GM12878 (cell line): ENCODE data around the gene TYW1. TPM values are rescaled to one million over a fixed set of nuclear protein-coding genes. Genes with fewer than 3 reads are reported as not detected.
A peak's percentile ranks its signal among the peaks of the same experiment; 100 is the strongest.
"Not testable (repeated sequence)": the region's sequence is repeated elsewhere in the genome, so short reads cannot be mapped to it uniquely, and the experiment has no call there.

ENCODE experiments used
- ATAC-seq: fragments of 200-7000 bp; cut with Tn5 transposase; 3 replicates; pipeline ENCODE4 v1.9.1; 2020; ENCODE audit warnings: mild to moderate bottlenecking, moderate library complexity
- BruUV-seq: library from RNA; stranded (reverse); fragments of 400-500 nt; replicated peaks from 2 replicates; lab custom pipeline; 2021; lab: Mats Ljungman, UMichigan
- CTCF ChIA-PET: fragments of 300-600 bp; sonication (Branson Sonifier 250); formaldehyde crosslinking; extraction: SDS; loops from one replicate; lab custom pipeline; 2021; ENCODE audit warnings: inconsistent platforms; lab: Yijun Ruan, JAX
- POLR2A ChIA-PET: fragments of 350-600 bp; formaldehyde crosslinking; extraction: SDS; loops from one replicate; lab custom pipeline; 2021; ENCODE audit warnings: inconsistent platforms; lab: Charles Lee
- RAD21 ChIA-PET: fragments of 300-600 bp; sonication (Branson Sonifier 250); formaldehyde crosslinking; loops from one replicate; lab custom pipeline; 2023; ENCODE audit warnings: antibody characterized with exemption; ENCODE audit not compliant: unreplicated experiment; lab: Charles Lee
- SMC1A ChIA-PET: fragments of 300-600 bp; sonication (Branson Sonifier 250); formaldehyde crosslinking; loops from one replicate; lab custom pipeline; 2023; ENCODE audit not compliant: unreplicated experiment, uncharacterized antibody; lab: Charles Lee
- DNase-seq: peaks from one replicate; pipeline ENCODE4 v3.0.0-alpha.2; 2011; ENCODE audit warnings: low read depth, low spot score
- FAIRE-seq: peaks from 3 replicates; lab custom pipeline; 2011; peaks lifted over from hg19 to GRCh38; lab: Jason Lieb, UNC
- H2AFZ ChIP-seq: 2 replicates; pipeline ENCODE4 v1.6.0; 2011; ENCODE audit warnings: low read depth, low read length, control low read depth; ENCODE audit not compliant: control insufficient read depth
- H3K27ac ChIP-seq: 2 replicates; pipeline ENCODE4 v1.5.1; 2011; ENCODE audit warnings: control low read depth; ENCODE audit not compliant: control insufficient read depth, insufficient read depth
- H3K27me3 ChIP-seq, 2 experiments: replicated peaks in 1 of 2; 2 replicates each; pipeline versions ENCODE4 v1.6.0 to v1.6.1; 2011; ENCODE audit warnings: low read length in 1 of 2; ENCODE audit not compliant: control insufficient read depth in 2 of 2, insufficient read depth in 2 of 2
- H3K36me3 ChIP-seq, 2 experiments: 2 replicates each; pipeline ENCODE4 v1.5.1; 2011; ENCODE audit warnings: low read length in 1 of 2; ENCODE audit not compliant: control insufficient read depth in 2 of 2, insufficient read depth in 2 of 2
- H3K4me1 ChIP-seq: 2 replicates; pipeline ENCODE4 v1.6.1; 2011; ENCODE audit warnings: mild to moderate bottlenecking, low read length, moderate library complexity, mixed read lengths; ENCODE audit not compliant: control insufficient read depth, insufficient read depth
- H3K4me2 ChIP-seq: 2 replicates; pipeline ENCODE4 v1.6.0; 2011; ENCODE audit warnings: control low read depth; ENCODE audit not compliant: control insufficient read depth, insufficient read depth
- H3K4me3 ChIP-seq: fragments of 200-600 bp; sonication (generic); 2 replicates; pipeline ENCODE4 v1.5.1; 2016
- H3K79me2 ChIP-seq: 2 replicates; pipeline ENCODE4 v1.6.0; 2011; ENCODE audit warnings: low read length; ENCODE audit not compliant: control insufficient read depth, insufficient read depth
- H3K9ac ChIP-seq: 2 replicates; pipeline ENCODE4 v1.8.0; 2011; ENCODE audit warnings: low read length, control low read depth, mixed read lengths; ENCODE audit not compliant: control insufficient read depth, insufficient read depth
- H3K9me3 ChIP-seq: replicated peaks from 3 replicates; pipeline ENCODE4 v1.5.1; 2011; ENCODE audit warnings: mild to moderate bottlenecking, low read length; ENCODE audit not compliant: control insufficient read depth, insufficient read depth
- H4K20me1 ChIP-seq: 2 replicates; pipeline ENCODE4 v1.6.0; 2011; ENCODE audit not compliant: control insufficient read depth, insufficient read depth
- NFIC ChIP-seq: IDR thresholded peaks from 2 replicates; pipeline ENCODE4 v1.6.1; 2012; ENCODE audit warnings: low read depth, mild to moderate bottlenecking, inconsistent platforms, low read length, moderate library complexity
- WGBS: methylation state at CpG from one replicate; pipeline ENCODE4 v1.1.6; 2016; ENCODE audit warnings: low lambda C conversion rate; ENCODE audit not compliant: insufficient replicate concordance, insufficient coverage; ENCODE audit errors: missing lambda C conversion rate; 5-methylcytosine and 5-hydroxymethylcytosine counted together
- in situ Hi-C: fragments of 300-500 bp; cut with MboI; formaldehyde crosslinking; loops from 9 replicates; pipeline ENCODE4 v1.14.3; 2018; ENCODE audit warnings: mixed read lengths
- intact Hi-C: fragments of 100-400 bp; cut with micrococcal nuclease; formaldehyde crosslinking; loops from one replicate; pipeline ENCODE4 v1.14.2; 2022; ENCODE audit not compliant: unreplicated experiment
- polyA plus RNA-seq, 11 experiments: library from polyadenylated mRNA; depleted of rRNA in 4 of 11; unstranded in 6 of 11; stranded (reverse) in 5 of 11; fragments of >200 nt; fragmentation: Nextera tagmentation in 4 of 11; fragmentation: Illumina TruSeq in 1 of 11; extraction: Ambion mirVana in 4 of 11; extraction: Trizol in 1 of 11; gene quantifications; 1 replicate in 1 of 11; 2 replicates in 10 of 11; pipeline versions ENCODE4 v1.2.1 to v1.2.3, GENCODE V29; 2011 to 2016; ENCODE audit warnings: inconsistent platforms in 2 of 11, missing spikeins in 2 of 11, low read depth in 1 of 11
- total RNA-seq, 4 experiments: library from RNA; depleted of rRNA in 3 of 4; stranded (reverse); fragments of >200 nt in 3 of 4; fragmentation: Illumina TruSeq in 1 of 4; extraction: Trizol in 1 of 4; gene quantifications; 2 replicates each; pipeline versions ENCODE4 v1.2.1 to v1.2.3, GENCODE V29; 2013 to 2021

The TYW1 gene
- total and polyA plus RNA-seq, 10 of the 15 experiments (the other 5 are each of a cell fraction or from before 2014, with no cell fraction given) = 11.3 to 29.0 (median 18.4) TPM

DNA sequence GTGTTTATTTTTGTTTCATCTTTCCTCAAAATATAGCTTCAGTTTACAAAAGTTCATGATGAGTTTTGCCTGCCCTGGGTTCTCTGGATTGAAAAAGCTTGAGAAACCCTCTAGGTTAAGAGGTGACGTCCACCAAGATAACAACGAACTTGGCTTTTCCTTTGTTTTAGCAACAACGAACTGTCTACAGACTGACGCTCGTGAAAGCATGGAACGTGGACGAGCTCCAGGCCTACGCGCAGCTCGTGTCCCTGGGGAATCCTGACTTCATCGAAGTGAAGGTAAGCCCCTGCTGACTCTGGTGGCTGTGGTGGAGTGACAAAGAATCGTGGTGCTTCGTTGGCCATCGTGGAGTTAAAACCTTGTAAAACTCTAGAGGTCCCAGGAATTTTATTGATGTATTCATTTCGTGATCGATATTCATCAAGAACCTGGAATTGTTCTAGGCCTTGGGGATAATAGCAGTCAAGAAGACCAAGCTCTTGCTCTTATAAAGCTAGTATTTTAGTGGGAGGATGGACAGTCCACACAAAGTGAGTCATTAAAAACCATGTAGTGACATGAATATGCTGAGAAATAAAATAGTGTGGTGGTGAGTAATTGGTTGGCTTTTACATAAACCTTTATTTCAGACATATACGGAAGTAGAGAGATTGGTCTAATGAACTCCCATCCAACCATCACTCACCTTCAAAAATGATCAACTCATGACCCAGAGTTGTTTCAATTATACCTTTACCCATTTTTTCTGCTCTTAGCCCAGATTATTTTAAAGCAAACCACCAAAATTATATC is 186.5 kb downstream of the TYW1 start:
- H2AFZ ChIP-seq, H3K27ac ChIP-seq, H3K79me2 ChIP-seq, BruUV-seq, ATAC-seq, H3K4me3 ChIP-seq, FAIRE-seq, DNase-seq, H3K9me3 ChIP-seq, RAD21 ChIA-PET, CTCF ChIA-PET, H4K20me1 ChIP-seq, H3K4me2 ChIP-seq, H3K36me3 ChIP-seq, SMC1A ChIA-PET, POLR2A ChIA-PET, H3K27me3 ChIP-seq, H3K9ac ChIP-seq, intact Hi-C loops, H3K4me1 ChIP-seq, in situ Hi-C loops: not testable (repeated sequence)
- WGBS = 90% methylated on average over 14 of the region's 17 CpGs

DNA sequence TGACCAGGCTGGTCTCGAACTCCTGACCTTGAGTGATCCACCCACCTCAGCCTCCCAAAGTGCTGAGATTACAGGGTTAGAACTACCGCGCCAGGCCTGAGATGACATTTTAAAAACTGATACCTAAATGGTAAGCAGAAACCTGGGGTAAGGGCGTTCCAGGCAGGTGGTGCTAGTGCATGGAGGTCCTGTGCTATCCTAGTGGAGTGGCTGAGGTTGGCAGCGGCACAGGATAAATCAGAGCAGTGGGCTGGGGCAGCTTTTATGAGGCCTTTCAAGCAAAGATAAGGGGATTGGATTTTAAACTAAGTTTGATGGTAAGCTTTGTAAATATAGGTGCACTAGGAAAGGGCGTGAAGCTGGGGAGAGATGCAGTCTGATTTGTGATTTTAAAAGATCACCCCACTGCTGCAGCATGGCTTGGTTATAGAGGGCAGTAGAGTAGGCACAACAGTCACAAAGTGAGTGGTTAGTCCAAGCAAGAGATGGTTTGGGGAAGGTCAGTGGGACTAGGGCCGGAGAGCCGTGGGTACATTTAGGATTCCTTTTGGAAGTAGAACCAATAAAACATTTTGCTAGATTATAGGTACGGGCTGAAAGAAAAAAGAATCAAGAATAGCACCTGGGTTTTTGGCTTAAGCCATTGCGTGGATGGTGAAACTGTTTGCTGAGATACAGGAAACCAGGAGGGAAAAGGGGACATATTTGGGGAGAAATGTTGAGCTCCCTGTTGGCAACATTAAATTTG is 188.5 kb downstream of the TYW1 start:
- RAD21 ChIA-PET, H2AFZ ChIP-seq, H3K27me3 ChIP-seq, H4K20me1 ChIP-seq, H3K9me3 ChIP-seq, in situ Hi-C loops, H3K36me3 ChIP-seq, H3K4me3 ChIP-seq, BruUV-seq, CTCF ChIA-PET, H3K4me1 ChIP-seq, POLR2A ChIA-PET, H3K79me2 ChIP-seq, intact Hi-C loops: not testable (repeated sequence)
- ATAC-seq = peak; percentile 64
- peak; percentile 20 for DNase-seq
- H3K27ac ChIP-seq = peak overlapping the region; percentile 83
- SMC1A ChIA-PET = interaction anchor here (1.3 kb wide), 1 partner anchor 116 kb away, joined by 3 read pairs; no protein-coding TSS in a partner anchor
- peak overlapping the region; percentile 27; the same call in 1 of the 2 replicates for H3K9ac ChIP-seq
- 0 out of 2 replicates have a peak, but pooled peaks have one; percentile 5 for TF ChIP-seq NFIC
- 0 out of 2 replicates have a peak overlapping the region, but pooled peaks have one; percentile 9 for H3K4me2 ChIP-seq
- 21% methylated on average over 7 of the region's 10 CpGs for WGBS
- peak; percentile 47 for FAIRE-seq
